IPS-NIHi11 (cell line): ENCODE data around the gene PHLDB1.
"Not testable (repeated sequence)": the region's sequence is repeated elsewhere in the genome, so short reads cannot be mapped to it uniquely, and the experiment has no call there.

Source experiments
- DNase-seq: peaks from one replicate; pipeline ENCODE4 v3.0.0; 2012; ENCODE audit warnings: mixed read lengths, low spot score

Gene PHLDB1

GRCh38 chr11:118606157-118606843 is 1.1 kb upstream of the PHLDB1 start:
- no peak for DNase-seq

GRCh38 chr11:118606844-118607228 is 579 bp upstream of the PHLDB1 start:
- DNase-seq = no peak

- peak; percentile 30 for DNase-seq
Measured at GRCh38 chr11:118608360-118609227, 1.2 kb downstream of the PHLDB1 start.

GRCh38 chr11:118609380-118610224 is 2.2 kb downstream of the PHLDB1 start:
- no peak for DNase-seq

- no peak for DNase-seq
Measured at GRCh38 chr11:118610225-118610772, 2.9 kb downstream of the PHLDB1 start.

- peak; percentile 82 for DNase-seq
Measured at GRCh38 chr11:118610773-118611432, 3.5 kb downstream of the PHLDB1 start.

GRCh38 chr11:118611433-118611795 is 4.0 kb downstream of the PHLDB1 start:
- DNase-seq = not testable (repeated sequence)

- DNase-seq = no peak
Measured at GRCh38 chr11:118612378-118612777, 5.0 kb downstream of the PHLDB1 start.

- DNase-seq = no peak
Measured at GRCh38 chr11:118614511-118614910, 7.1 kb downstream of the PHLDB1 start.

GRCh38 chr11:118615282-118615975 is 8.0 kb downstream of the PHLDB1 start:
- DNase-seq = peak; percentile 67

GRCh38 chr11:118615976-118616371 is 8.6 kb downstream of the PHLDB1 start:
- no peak for DNase-seq

GRCh38 chr11:118618115-118618990 is 10.9 kb downstream of the PHLDB1 start:
- DNase-seq = no peak

- DNase-seq = no peak
Measured at GRCh38 chr11:118618991-118619375, 11.6 kb downstream of the PHLDB1 start.

GRCh38 chr11:118619444-118620197 is 12.2 kb downstream of the PHLDB1 start:
- no peak for DNase-seq

GRCh38 chr11:118620529-118621070 is 13.2 kb downstream of the PHLDB1 start:
- no peak for DNase-seq

- DNase-seq = peak; percentile 89
Measured at GRCh38 chr11:118621071-118621783, 13.8 kb downstream of the PHLDB1 start.

- no peak for DNase-seq
Measured at GRCh38 chr11:118621784-118622375, 14.5 kb downstream of the PHLDB1 start.
